ENCODE results near the gene NCOA7.

The NCOA7 gene

DNA sequence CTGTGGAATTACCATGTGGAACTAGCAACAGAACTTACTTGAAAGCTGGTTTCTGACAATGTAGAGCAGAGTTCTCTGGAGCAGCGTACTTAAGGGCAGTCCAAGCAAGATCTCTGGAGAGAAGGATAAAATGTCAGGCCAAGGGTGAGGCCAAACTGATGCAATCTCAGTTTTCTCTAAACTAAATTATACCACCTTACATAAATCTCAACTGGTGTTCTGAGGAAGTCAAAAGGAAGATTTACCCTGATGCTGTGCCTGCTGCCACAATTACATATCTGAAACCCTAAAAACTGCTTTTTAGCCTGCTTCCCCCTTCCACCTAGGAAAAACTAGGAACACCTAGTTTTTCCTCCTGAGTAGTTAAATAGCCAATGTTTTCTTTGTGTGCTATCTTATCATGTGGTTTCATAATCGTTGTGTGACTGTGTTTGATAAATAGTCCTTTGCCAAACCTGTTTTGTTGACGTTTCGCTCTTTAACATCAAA lies 28.1 kb downstream of the NCOA7 start:
- Histone ChIP-seq H3K27me3 (no peaks in the 10 kb centered on the region), H3K4me3 (no peak overlapping the region), H3K36me3 (peaks cover 0 to 11% (median 3%) of the 10 kb centered on the region in 3 donors), H3K27ac (peak overlapping the region in 1 of 2 donors; percentile 49), H3K9me3 (no peaks in the 10 kb centered on the region), H3K4me1 (peaks cover 0 to 47% (median 15%) of the 10 kb centered on the region in 4 donors)
- intact Hi-C loops (cut with DNase I; ENCODE audit: low total_unique reads), result no loop called here
- TF ChIP-seq, protein P1, sequence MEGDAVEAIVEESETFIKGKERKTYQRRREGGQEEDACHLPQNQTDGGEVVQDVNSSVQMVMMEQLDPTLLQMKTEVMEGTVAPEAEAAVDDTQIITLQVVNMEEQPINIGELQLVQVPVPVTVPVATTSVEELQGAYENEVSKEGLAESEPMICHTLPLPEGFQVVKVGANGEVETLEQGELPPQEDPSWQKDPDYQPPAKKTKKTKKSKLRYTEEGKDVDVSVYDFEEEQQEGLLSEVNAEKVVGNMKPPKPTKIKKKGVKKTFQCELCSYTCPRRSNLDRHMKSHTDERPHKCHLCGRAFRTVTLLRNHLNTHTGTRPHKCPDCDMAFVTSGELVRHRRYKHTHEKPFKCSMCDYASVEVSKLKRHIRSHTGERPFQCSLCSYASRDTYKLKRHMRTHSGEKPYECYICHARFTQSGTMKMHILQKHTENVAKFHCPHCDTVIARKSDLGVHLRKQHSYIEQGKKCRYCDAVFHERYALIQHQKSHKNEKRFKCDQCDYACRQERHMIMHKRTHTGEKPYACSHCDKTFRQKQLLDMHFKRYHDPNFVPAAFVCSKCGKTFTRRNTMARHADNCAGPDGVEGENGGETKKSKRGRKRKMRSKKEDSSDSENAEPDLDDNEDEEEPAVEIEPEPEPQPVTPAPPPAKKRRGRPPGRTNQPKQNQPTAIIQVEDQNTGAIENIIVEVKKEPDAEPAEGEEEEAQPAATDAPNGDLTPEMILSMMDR (IDR thresholded peaks at IDR 0.05), result no peak
- DNase-seq, result no peak

GRCh38 chr6:125819535-125820326 lies 29.0 kb downstream of the NCOA7 start:
- intact Hi-C loops (cut with DNase I; ENCODE audit: low total_unique reads), result no loop called here
- Histone ChIP-seq H3K27me3 (no peaks in the 10 kb centered on the region), H3K4me1 (peaks cover 0 to 39% (median 10%) of the 10 kb centered on the region in 4 donors), H3K4me3 (no peak overlapping the region), H3K9me3 (no peaks in the 10 kb centered on the region), H3K27ac (peak overlapping the region in 1 of 2 donors; percentile 49), H3K36me3 (peaks cover 0 to 11% (median 3%) of the 10 kb centered on the region in 3 donors)
- no peak for DNase-seq
- TF ChIP-seq, protein P1 (IDR thresholded peaks at IDR 0.05), result no peak

DNA sequence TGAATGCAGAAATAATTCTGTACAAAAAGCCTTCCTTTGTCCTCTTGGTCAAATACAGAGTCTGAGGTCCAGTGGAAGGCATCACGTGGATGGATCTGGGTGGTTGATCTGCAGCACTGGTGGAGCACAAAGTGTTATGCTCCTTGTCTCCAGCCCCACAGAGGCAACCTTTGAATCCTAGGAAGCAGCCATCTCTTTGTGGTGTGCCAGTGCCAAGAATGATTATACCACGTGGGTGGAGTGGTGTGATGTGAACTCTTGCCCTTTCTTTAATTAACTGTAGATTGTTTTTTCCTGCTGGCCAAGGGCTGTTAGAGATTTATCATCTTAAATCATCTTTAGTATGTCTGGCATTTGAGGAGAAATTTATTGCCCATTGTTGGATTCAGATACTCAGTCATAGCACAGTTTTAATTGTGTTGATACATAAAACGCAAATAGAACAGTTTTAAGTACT lies 31.1 kb downstream of the NCOA7 start:
- Histone ChIP-seq H3K36me3 (peaks cover 0 to 11% (median 3%) of the 10 kb centered on the region in 3 donors), H3K4me1 (peaks cover 0 to 20% (median 9%) of the 10 kb centered on the region in 4 donors), H3K27me3 (no peaks in the 10 kb centered on the region), H3K9me3 (no peaks in the 10 kb centered on the region), H3K4me3 (no peak overlapping the region), H3K27ac (no peak overlapping the region)
- TF ChIP-seq, protein P1 (IDR thresholded peaks at IDR 0.05), result no peak
- intact Hi-C loops (cut with DNase I; ENCODE audit: low total_unique reads), result no loop called here
- DNase-seq, result no peak

GRCh38 chr6:125823180-125823579 lies 32.4 kb downstream of the NCOA7 start:
- DNase-seq, result no peak
- Histone ChIP-seq H3K36me3 (peaks cover 0 to 11% (median 3%) of the 10 kb centered on the region in 3 donors), H3K27me3 (no peaks in the 10 kb centered on the region), H3K9me3 (no peaks in the 10 kb centered on the region), H3K27ac (no peak overlapping the region), H3K4me1 (peaks cover 0 to 20% (median 7%) of the 10 kb centered on the region in 4 donors), H3K4me3 (no peak overlapping the region)
- TF ChIP-seq, protein P1 (IDR thresholded peaks at IDR 0.05), result no peak
- intact Hi-C loops (cut with DNase I; ENCODE audit: low total_unique reads), result no loop called here

GRCh38 chr6:125824946-125825771 lies 34.4 kb downstream of the NCOA7 start:
- intact Hi-C loops (cut with DNase I; ENCODE audit: low total_unique reads), result no loop called here
- no peaks in the 10 kb centered on the region for H3K27me3 ChIP-seq
- H3K9me3 ChIP-seq, result no peaks in the 10 kb centered on the region
- no peak overlapping the region for H3K27ac ChIP-seq
- no peak for DNase-seq
- H3K4me3 ChIP-seq, result no peak overlapping the region
- peaks cover 0 to 15% (median 0%) of the 10 kb centered on the region in 4 donors for H3K4me1 ChIP-seq
- TF ChIP-seq, protein P1 (IDR thresholded peaks at IDR 0.05), result no peak
- peaks cover 0 to 8% (median 0%) of the 10 kb centered on the region in 3 donors for H3K36me3 ChIP-seq

Measured in tibial artery (tissue), 4 donors.